ENCODE data around the gene TMEM37.

The TMEM37 gene

GRCh38 chr2:119481501-119482455 lies 50.1 kb downstream of the TMEM37 start:
- DNase-seq = no peak

DNA sequence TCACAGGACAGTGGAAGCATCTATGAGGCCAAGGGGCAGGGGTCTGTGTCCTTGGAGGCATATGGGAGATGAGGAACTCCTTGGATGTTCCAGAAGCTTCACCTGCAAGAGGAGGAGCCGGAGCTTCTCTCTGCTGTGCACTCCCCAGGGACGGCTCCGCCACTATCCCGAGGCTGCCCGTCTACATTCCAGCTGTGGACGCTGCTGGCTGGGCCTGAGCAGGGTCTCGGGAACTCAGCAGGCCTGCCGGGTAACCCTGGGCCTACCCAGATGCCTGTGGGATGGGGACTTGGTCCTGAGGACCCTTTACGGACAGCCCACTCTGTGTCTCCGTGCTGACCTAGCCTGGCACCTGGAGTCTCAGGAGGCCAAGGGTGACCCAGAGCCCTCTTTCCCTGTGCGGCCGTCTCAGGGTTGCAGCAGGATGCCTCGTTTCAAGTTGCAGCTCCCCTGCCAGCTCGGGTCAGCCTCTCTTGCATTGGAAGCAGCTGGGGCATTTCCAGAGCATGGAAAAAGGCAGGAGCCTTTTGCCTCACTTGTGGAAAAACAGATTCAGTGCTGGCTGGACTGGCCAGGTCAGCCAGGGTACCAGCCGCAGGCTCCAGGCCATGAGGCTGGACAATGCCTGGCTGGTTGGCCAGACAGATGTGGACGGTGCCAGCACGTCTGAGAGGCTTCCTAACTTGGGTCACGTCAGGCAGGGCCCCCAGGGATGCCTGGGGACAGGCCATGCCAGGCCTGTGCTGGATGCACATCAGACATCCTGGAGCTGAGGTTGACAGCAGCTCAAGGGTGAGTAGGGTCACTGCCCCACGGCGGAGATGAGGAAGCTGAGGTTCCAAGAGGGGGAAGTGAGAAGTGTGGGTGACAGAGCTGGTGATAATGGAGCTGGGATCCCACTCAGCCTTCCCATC lies 51.1 kb downstream of the TMEM37 start:
- no peak for DNase-seq

- no peak for DNase-seq
Measured at GRCh38 chr2:119483395-119483753, 51.7 kb downstream of the TMEM37 start.

- DNase-seq = no peak
Measured at GRCh38 chr2:119483896-119484718, 52.5 kb downstream of the TMEM37 start.

GRCh38 chr2:119484834-119485233 lies 53.2 kb downstream of the TMEM37 start:
- DNase-seq = no peak

DNA sequence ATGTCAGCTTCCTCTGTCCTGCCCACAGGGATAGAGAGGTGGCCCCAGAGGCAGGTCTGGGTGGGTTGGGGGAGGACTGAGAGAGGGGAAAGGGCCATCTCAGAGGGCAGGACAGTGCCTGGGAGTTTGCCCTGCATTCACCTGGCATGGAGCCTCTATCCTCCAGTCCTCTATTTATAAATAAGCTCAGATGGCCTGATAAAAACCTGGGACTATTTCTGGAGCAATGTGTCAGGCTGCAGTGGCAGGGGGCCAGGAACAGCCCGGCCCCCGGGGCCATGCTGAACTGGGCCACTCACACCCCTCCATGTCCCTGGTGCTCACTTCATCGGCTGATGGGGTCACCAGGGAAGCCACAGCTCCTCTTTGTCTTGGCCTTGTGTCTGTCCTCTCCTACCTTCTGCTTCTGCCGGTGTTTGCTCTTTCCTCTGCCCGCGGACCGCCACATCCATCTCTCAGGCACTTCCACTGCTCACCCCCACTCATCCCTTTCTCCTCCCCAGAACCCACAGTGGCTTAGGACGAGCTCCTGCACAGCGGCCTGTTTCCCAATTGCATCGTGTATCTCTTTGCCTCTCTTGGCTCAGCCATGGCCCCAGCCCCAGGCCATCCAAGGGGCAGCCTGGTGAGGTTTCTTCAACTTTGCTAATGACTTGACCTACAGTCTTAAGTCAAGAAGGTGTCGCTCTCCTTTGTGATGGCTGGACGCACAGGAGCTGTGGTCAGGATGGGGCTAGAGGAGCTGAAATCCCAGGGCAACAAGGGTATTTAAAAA lies 53.9 kb downstream of the TMEM37 start:
- no peak for DNase-seq

- no peak for DNase-seq
Measured at GRCh38 chr2:119486196-119486827, 54.7 kb downstream of the TMEM37 start.

DNA sequence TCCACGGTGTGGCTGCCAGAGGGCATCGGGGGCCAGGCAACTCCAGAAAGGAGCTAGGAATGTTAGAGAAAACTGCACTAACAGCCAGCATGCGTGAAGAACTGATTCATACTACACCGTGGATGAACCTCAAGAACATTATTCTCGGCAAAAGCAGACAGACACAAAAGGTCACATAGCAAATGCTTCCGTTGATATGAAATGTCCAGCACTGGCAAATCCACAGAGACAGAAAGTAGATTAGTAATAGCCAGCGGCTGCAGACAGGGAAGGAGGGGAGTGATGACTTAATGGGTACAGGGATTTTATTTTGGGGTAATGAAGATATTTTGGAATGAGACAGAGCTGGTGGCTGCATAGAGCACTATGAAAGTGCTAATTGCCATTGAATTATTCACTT lies 55.2 kb downstream of the TMEM37 start:
- DNase-seq = no peak

GRCh38 chr2:119487434-119488244 lies 56.0 kb downstream of the TMEM37 start:
- DNase-seq = no peak

Measured in CD4-positive, alpha-beta T cell treated with Interleukin-6 for 4 hours (primary cell).